HG03442 (cell line): ENCODE measurements around the gene HECW1.
"Not testable (repeated sequence)": the region's sequence is repeated elsewhere in the genome, so short reads cannot be mapped to it uniquely, and the experiment has no call there.

ENCODE experiments used
- ATAC-seq: cut with Tn5 transposase; IDR thresholded peaks from one replicate; pipeline ENCODE4 v1.9.1; 2021; ENCODE audit warnings: mild to moderate bottlenecking, moderate library complexity; ENCODE audit not compliant: unreplicated experiment

Gene HECW1

GRCh38 chr7:43590862-43591557 lies 478.6 kb downstream of the HECW1 start:
- peak; percentile 78 for ATAC-seq

GRCh38 chr7:43591558-43592180 lies 479.2 kb downstream of the HECW1 start:
- ATAC-seq: peak; percentile 14

GRCh38 chr7:43592326-43592725 lies 479.9 kb downstream of the HECW1 start:
- ATAC-seq: no peak

GRCh38 chr7:43593010-43593409 lies 480.6 kb downstream of the HECW1 start:
- ATAC-seq: no peak

- ATAC-seq: no peak
Measured at GRCh38 chr7:43594020-43594419, 481.6 kb downstream of the HECW1 start.

- not testable (repeated sequence) for ATAC-seq
Measured at GRCh38 chr7:43596426-43596825, 484.0 kb downstream of the HECW1 start.

GRCh38 chr7:43600056-43600455 lies 487.6 kb downstream of the HECW1 start:
- ATAC-seq: no peak

- ATAC-seq: no peak
Measured at GRCh38 chr7:43602256-43602655, 489.8 kb downstream of the HECW1 start.

GRCh38 chr7:43604251-43604650 lies 491.8 kb downstream of the HECW1 start:
- ATAC-seq: no peak

GRCh38 chr7:43609097-43609496 lies 496.6 kb downstream of the HECW1 start:
- ATAC-seq: no peak

GRCh38 chr7:43612128-43612527 lies 499.7 kb downstream of the HECW1 start:
- ATAC-seq: no peak

GRCh38 chr7:43612599-43613589 lies 500.4 kb downstream of the HECW1 start:
- ATAC-seq: peak; percentile 85
